MM.1S (cell line): ENCODE data around the gene MPRIP.

Source experiments
- CTCF ChIP-seq: fragments of 300-600 bp; sonication (generic); IDR thresholded peaks from 2 replicates; pipeline ENCODE4 v1.5.1; 2016; ENCODE audit warnings: antibody characterized with exemption, low read length, mixed read lengths
- EZH2 ChIP-seq: fragments of 300-600 bp; sonication (generic); optimal IDR thresholded peaks from 2 replicates; pipeline ENCODE3; 2017; ENCODE audit warnings: low read depth, mild to moderate bottlenecking, antibody characterized with exemption, low read length, mixed read lengths

- TF ChIP-seq CTCF (no peak), EZH2 (no peak)
Measured at GRCh38 chr17:17001076-17001777, 41.0 kb upstream of the MPRIP start.
